HEK293 (cell line): ENCODE measurements around the gene PLEKHF1.

Source experiments
- SP2 ChIP-seq: fragments of 450-650 bp; formaldehyde crosslinking; IDR thresholded peaks from 2 replicates; pipeline ENCODE4 v1.5.1; 2016; ENCODE audit warnings: missing biosample characterization, missing genetic modification characterization
- ZNF138 ChIP-seq: fragments of 450-650 bp; formaldehyde crosslinking; IDR thresholded peaks from 2 replicates; pipeline ENCODE4 v1.5.1; 2016; ENCODE audit warnings: missing biosample characterization, missing genetic modification characterization, borderline replicate concordance
- ZNF274 ChIP-seq, 2 experiments: fragments of 200-500 bp in 1 of 2; fragments of 450-650 bp in 1 of 2; sonication (Bioruptor generic) in 1 of 2; formaldehyde crosslinking in 1 of 2; IDR thresholded peaks; 2 replicates each; pipeline versions ENCODE4 v1.5.1 to v1.6.1; 2014 to 2016; ENCODE audit warnings: borderline replicate concordance in 1 of 2, inconsistent platforms in 1 of 2, low read length in 1 of 2, missing biosample characterization in 1 of 2, missing genetic modification characterization in 1 of 2
- ZNF558 ChIP-seq: fragments of 450-650 bp; formaldehyde crosslinking; IDR thresholded peaks from 2 replicates; pipeline ENCODE4 v1.5.1; 2016; ENCODE audit warnings: missing biosample characterization, missing genetic modification characterization
- ZNF707 ChIP-seq: fragments of 450-650 bp; formaldehyde crosslinking; IDR thresholded peaks from 2 replicates; pipeline ENCODE4 v1.5.1; 2016; ENCODE audit warnings: missing biosample characterization, missing genetic modification characterization
- ZNF792 ChIP-seq: fragments of 450-650 bp; formaldehyde crosslinking; IDR thresholded peaks from 2 replicates; pipeline ENCODE4 v1.5.1; 2016; ENCODE audit warnings: missing biosample characterization, missing genetic modification characterization
- TF ChIP-seq, protein P1 (sequence below): fragments of 450-650 bp; formaldehyde crosslinking; IDR thresholded peaks from 2 replicates; pipeline ENCODE4 v1.5.1; 2016; ENCODE audit warnings: missing biosample characterization, missing genetic modification characterization
- TF ChIP-seq, protein P2 (sequence below): fragments of 450-650 bp; formaldehyde crosslinking; IDR thresholded peaks from 2 replicates; pipeline ENCODE4 v1.5.1; 2016; ENCODE audit warnings: missing biosample characterization, missing genetic modification characterization
- TF ChIP-seq, protein P3 (sequence below): fragments of 450-650 bp; formaldehyde crosslinking; IDR thresholded peaks from 2 replicates; pipeline ENCODE4 v1.5.1; 2016; ENCODE audit warnings: missing biosample characterization, missing genetic modification characterization
- TF ChIP-seq, protein P4 (sequence below): fragments of 450-650 bp; formaldehyde crosslinking; IDR thresholded peaks from 2 replicates; pipeline ENCODE4 v1.5.1; 2016; ENCODE audit warnings: missing biosample characterization, missing genetic modification characterization, low read depth
- TF ChIP-seq, protein P5 (sequence below): fragments of 450-650 bp; formaldehyde crosslinking; IDR thresholded peaks from 2 replicates; pipeline ENCODE4 v1.5.1; 2016; ENCODE audit warnings: missing biosample characterization, missing genetic modification characterization
- TF ChIP-seq, protein P6 (sequence below): fragments of 450-650 bp; formaldehyde crosslinking; IDR thresholded peaks from 2 replicates; pipeline ENCODE4 v1.5.1; 2016; ENCODE audit warnings: missing biosample characterization, missing genetic modification characterization
- TF ChIP-seq, protein P7 (sequence below): fragments of 450-650 bp; formaldehyde crosslinking; IDR thresholded peaks from 2 replicates; pipeline ENCODE4 v1.5.1; 2016; ENCODE audit warnings: missing biosample characterization, missing genetic modification characterization

DNA sequence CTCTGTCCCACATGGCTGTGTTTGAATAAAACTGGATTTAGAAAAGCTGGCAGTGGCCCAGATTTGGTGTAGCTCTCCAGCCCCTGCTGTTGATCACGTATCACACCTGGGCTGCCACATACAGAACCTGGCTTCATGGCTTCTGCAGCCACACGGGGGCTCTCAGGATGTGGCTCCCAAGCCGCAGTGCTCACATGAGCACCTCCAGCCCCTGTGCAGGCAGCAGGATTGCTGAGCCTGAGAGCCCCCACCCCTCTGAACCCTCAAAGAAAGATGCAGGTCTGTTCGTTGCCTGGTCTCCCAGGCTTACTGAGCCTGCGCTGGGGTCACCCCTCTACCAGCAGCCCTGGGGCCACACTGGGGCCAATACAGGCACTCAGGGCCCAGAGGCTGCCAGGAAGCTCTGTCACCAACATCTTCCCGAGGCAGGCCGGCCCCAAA is 2.7 kb downstream of the PLEKHF1 start:
- TF ChIP-seq, protein P1, sequence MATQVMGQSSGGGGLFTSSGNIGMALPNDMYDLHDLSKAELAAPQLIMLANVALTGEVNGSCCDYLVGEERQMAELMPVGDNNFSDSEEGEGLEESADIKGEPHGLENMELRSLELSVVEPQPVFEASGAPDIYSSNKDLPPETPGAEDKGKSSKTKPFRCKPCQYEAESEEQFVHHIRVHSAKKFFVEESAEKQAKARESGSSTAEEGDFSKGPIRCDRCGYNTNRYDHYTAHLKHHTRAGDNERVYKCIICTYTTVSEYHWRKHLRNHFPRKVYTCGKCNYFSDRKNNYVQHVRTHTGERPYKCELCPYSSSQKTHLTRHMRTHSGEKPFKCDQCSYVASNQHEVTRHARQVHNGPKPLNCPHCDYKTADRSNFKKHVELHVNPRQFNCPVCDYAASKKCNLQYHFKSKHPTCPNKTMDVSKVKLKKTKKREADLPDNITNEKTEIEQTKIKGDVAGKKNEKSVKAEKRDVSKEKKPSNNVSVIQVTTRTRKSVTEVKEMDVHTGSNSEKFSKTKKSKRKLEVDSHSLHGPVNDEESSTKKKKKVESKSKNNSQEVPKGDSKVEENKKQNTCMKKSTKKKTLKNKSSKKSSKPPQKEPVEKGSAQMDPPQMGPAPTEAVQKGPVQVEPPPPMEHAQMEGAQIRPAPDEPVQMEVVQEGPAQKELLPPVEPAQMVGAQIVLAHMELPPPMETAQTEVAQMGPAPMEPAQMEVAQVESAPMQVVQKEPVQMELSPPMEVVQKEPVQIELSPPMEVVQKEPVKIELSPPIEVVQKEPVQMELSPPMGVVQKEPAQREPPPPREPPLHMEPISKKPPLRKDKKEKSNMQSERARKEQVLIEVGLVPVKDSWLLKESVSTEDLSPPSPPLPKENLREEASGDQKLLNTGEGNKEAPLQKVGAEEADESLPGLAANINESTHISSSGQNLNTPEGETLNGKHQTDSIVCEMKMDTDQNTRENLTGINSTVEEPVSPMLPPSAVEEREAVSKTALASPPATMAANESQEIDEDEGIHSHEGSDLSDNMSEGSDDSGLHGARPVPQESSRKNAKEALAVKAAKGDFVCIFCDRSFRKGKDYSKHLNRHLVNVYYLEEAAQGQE (tag by site-specific recombination) = no peak
- TF ChIP-seq, protein P2, sequence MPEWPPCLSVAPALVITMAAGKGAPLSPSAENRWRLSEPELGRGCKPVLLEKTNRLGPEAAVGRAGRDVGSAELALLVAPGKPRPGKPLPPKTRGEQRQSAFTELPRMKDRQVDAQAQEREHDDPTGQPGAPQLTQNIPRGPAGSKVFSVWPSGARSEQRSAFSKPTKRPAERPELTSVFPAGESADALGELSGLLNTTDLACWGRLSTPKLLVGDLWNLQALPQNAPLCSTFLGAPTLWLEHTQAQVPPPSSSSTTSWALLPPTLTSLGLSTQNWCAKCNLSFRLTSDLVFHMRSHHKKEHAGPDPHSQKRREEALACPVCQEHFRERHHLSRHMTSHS (tag by site-specific recombination) = no peak
- TF ChIP-seq, protein P3, sequence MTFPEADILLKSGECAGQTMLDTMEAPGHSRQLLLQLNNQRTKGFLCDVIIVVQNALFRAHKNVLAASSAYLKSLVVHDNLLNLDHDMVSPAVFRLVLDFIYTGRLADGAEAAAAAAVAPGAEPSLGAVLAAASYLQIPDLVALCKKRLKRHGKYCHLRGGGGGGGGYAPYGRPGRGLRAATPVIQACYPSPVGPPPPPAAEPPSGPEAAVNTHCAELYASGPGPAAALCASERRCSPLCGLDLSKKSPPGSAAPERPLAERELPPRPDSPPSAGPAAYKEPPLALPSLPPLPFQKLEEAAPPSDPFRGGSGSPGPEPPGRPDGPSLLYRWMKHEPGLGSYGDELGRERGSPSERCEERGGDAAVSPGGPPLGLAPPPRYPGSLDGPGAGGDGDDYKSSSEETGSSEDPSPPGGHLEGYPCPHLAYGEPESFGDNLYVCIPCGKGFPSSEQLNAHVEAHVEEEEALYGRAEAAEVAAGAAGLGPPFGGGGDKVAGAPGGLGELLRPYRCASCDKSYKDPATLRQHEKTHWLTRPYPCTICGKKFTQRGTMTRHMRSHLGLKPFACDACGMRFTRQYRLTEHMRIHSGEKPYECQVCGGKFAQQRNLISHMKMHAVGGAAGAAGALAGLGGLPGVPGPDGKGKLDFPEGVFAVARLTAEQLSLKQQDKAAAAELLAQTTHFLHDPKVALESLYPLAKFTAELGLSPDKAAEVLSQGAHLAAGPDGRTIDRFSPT (tag by site-specific recombination) = no peak
- TF ChIP-seq, protein P4, sequence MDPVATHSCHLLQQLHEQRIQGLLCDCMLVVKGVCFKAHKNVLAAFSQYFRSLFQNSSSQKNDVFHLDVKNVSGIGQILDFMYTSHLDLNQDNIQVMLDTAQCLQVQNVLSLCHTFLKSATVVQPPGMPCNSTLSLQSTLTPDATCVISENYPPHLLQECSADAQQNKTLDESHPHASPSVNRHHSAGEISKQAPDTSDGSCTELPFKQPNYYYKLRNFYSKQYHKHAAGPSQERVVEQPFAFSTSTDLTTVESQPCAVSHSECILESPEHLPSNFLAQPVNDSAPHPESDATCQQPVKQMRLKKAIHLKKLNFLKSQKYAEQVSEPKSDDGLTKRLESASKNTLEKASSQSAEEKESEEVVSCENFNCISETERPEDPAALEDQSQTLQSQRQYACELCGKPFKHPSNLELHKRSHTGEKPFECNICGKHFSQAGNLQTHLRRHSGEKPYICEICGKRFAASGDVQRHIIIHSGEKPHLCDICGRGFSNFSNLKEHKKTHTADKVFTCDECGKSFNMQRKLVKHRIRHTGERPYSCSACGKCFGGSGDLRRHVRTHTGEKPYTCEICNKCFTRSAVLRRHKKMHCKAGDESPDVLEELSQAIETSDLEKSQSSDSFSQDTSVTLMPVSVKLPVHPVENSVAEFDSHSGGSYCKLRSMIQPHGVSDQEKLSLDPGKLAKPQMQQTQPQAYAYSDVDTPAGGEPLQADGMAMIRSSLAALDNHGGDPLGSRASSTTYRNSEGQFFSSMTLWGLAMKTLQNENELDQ (tag by site-specific recombination) = no peak
- TF ChIP-seq ZNF707 (tag by site-specific recombination) = no peak
- no peak for TF ChIP-seq SP2 (tag by site-specific recombination)
- TF ChIP-seq, protein P5, sequence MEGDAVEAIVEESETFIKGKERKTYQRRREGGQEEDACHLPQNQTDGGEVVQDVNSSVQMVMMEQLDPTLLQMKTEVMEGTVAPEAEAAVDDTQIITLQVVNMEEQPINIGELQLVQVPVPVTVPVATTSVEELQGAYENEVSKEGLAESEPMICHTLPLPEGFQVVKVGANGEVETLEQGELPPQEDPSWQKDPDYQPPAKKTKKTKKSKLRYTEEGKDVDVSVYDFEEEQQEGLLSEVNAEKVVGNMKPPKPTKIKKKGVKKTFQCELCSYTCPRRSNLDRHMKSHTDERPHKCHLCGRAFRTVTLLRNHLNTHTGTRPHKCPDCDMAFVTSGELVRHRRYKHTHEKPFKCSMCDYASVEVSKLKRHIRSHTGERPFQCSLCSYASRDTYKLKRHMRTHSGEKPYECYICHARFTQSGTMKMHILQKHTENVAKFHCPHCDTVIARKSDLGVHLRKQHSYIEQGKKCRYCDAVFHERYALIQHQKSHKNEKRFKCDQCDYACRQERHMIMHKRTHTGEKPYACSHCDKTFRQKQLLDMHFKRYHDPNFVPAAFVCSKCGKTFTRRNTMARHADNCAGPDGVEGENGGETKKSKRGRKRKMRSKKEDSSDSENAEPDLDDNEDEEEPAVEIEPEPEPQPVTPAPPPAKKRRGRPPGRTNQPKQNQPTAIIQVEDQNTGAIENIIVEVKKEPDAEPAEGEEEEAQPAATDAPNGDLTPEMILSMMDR (tag by site-specific recombination) = no peak; the same call in 1 of the 2 replicates
- no peak for TF ChIP-seq ZNF138
- TF ChIP-seq, protein P6, sequence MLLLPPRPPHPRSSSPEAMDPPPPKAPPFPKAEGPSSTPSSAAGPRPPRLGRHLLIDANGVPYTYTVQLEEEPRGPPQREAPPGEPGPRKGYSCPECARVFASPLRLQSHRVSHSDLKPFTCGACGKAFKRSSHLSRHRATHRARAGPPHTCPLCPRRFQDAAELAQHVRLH (tag by site-specific recombination) = no peak
- no peak for TF ChIP-seq ZNF274 (IDR thresholded peaks at IDR 0.05; ENCODE audit: low read length)
- TF ChIP-seq ZNF274 (tag by site-specific recombination; IDR thresholded peaks at IDR 0.05; ENCODE audit: borderline replicate concordance) = no peak
- TF ChIP-seq, protein P7, sequence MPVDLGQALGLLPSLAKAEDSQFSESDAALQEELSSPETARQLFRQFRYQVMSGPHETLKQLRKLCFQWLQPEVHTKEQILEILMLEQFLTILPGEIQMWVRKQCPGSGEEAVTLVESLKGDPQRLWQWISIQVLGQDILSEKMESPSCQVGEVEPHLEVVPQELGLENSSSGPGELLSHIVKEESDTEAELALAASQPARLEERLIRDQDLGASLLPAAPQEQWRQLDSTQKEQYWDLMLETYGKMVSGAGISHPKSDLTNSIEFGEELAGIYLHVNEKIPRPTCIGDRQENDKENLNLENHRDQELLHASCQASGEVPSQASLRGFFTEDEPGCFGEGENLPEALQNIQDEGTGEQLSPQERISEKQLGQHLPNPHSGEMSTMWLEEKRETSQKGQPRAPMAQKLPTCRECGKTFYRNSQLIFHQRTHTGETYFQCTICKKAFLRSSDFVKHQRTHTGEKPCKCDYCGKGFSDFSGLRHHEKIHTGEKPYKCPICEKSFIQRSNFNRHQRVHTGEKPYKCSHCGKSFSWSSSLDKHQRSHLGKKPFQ (tag by site-specific recombination) = no peak
- no peak for TF ChIP-seq ZNF558 (tag by site-specific recombination)
- no peak for TF ChIP-seq ZNF792 (tag by site-specific recombination)
